IMR-90 (cell line): ENCODE data around the gene TRAF3IP3. TPM values are rescaled to one million over a fixed set of nuclear protein-coding genes. Genes with fewer than 3 reads are reported as not detected.

ENCODE experiments used
- ATAC-seq: fragments of 200-7000 bp; cut with Tn5 transposase; 2 replicates; pipeline ENCODE4 v1.9.1; 2020; ENCODE audit warnings: low read depth, mild to moderate bottlenecking, moderate library complexity
- BruUV-seq: library from RNA; stranded (reverse); fragments of 400-500 nt; replicated peaks from 2 replicates; lab custom pipeline; 2021; lab: Mats Ljungman, UMichigan
- CTCF ChIA-PET: fragments of 300-600 bp; formaldehyde crosslinking; extraction: SDS; loops from one replicate; lab custom pipeline; 2021; ENCODE audit warnings: antibody characterized with exemption; lab: Yijun Ruan, JAX
- POLR2A ChIA-PET: fragments of 300-600 bp; sonication (Branson Sonifier 250); formaldehyde crosslinking; loops from one replicate; lab custom pipeline; 2022; ENCODE audit warnings: antibody characterized with exemption; ENCODE audit not compliant: unreplicated experiment; lab: Charles Lee
- DNase-seq: peaks from one replicate; pipeline ENCODE4 v3.0.0; 2013
- H2AFZ ChIP-seq: replicated peaks from 2 replicates; pipeline ENCODE3; 2013; ENCODE audit warnings: low read length, mild to moderate bottlenecking; ENCODE audit not compliant: poor library complexity
- H2AK5ac ChIP-seq: 2 replicates; pipeline ENCODE4 v1.6.1; 2013; ENCODE audit warnings: low read depth, low read length, inconsistent platforms
- H2AK9ac ChIP-seq: replicated peaks from 2 replicates; pipeline ENCODE3; 2013; ENCODE audit warnings: mild to moderate bottlenecking, low read depth, low read length, moderate library complexity; ENCODE audit not compliant: poor library complexity
- H2BK120ac ChIP-seq: 2 replicates; pipeline ENCODE4 v1.6.1; 2013; ENCODE audit warnings: low read depth, low read length, inconsistent platforms
- H2BK15ac ChIP-seq: 3 replicates; pipeline ENCODE4 v1.6.1; 2013; ENCODE audit warnings: low read depth, low read length, inconsistent platforms
- H2BK20ac ChIP-seq: 2 replicates; pipeline ENCODE4 v1.6.1; 2013; ENCODE audit warnings: low read depth, mild to moderate bottlenecking, inconsistent platforms, low read length, moderate library complexity
- H2BK5ac ChIP-seq: 2 replicates; pipeline ENCODE4 v1.6.1; 2013; ENCODE audit warnings: mild to moderate bottlenecking, low read depth, low read length, inconsistent platforms; ENCODE audit not compliant: poor library complexity, severe bottlenecking
- H3K14ac ChIP-seq: replicated peaks from 2 replicates; pipeline ENCODE4 v1.6.1; 2013; ENCODE audit warnings: low read depth, low read length, inconsistent platforms
- H3K18ac ChIP-seq: 2 replicates; pipeline ENCODE4 v1.6.1; 2013; ENCODE audit warnings: low read depth, low read length, control low read depth
- H3K23ac ChIP-seq: 2 replicates; pipeline ENCODE4 v1.6.1; 2013; ENCODE audit warnings: low read depth, low read length, inconsistent platforms
- H3K27ac ChIP-seq: 2 replicates; pipeline ENCODE4 v1.5.1; 2013; ENCODE audit warnings: mild to moderate bottlenecking, control low read depth, low read length; ENCODE audit not compliant: insufficient read depth
- H3K27me3 ChIP-seq: 2 replicates; pipeline ENCODE4 v1.6.1; 2013; ENCODE audit warnings: low read length; ENCODE audit not compliant: control insufficient read depth, insufficient read depth
- H3K36me3 ChIP-seq: 2 replicates; pipeline ENCODE4 v1.6.1; 2013; ENCODE audit warnings: low read length, mixed read lengths; ENCODE audit not compliant: control insufficient read depth, insufficient read depth
- H3K4ac ChIP-seq: 2 replicates; pipeline ENCODE4 v1.6.1; 2013; ENCODE audit warnings: low read depth, low read length, inconsistent platforms
- H3K4me1 ChIP-seq: 2 replicates; pipeline ENCODE4 v1.6.1; 2013; ENCODE audit warnings: low read length, mixed read lengths; ENCODE audit not compliant: control insufficient read depth, insufficient read depth
- H3K4me2 ChIP-seq: 2 replicates; pipeline ENCODE4 v1.6.1; 2013; ENCODE audit warnings: low read depth, mild to moderate bottlenecking, control low read depth, low read length, moderate library complexity
- H3K4me3 ChIP-seq: 2 replicates; pipeline ENCODE4 v1.5.1; 2013; ENCODE audit warnings: low read depth, mild to moderate bottlenecking, control low read depth, low read length, moderate library complexity; ENCODE audit not compliant: insufficient read depth
- H3K56ac ChIP-seq: 2 replicates; pipeline ENCODE4 v1.6.1; 2013; ENCODE audit warnings: low read length, inconsistent platforms; ENCODE audit not compliant: insufficient read depth; ENCODE audit errors: extremely low read depth
- H3K79me1 ChIP-seq, 2 experiments: 2 replicates each; pipeline ENCODE4 v1.6.1; 2013; ENCODE audit warnings: low read length in 2 of 2, inconsistent platforms in 1 of 2, low read depth in 1 of 2
- H3K9ac ChIP-seq: 2 replicates; pipeline ENCODE4 v1.6.1; 2013; ENCODE audit warnings: low read depth, low read length, control low read depth
- H3K9me1 ChIP-seq: 2 replicates; pipeline ENCODE4 v1.6.1; 2013; ENCODE audit warnings: low read length, inconsistent platforms; ENCODE audit not compliant: insufficient read depth
- H3K9me3 ChIP-seq: 2 replicates; pipeline ENCODE4 v1.6.1; 2013; ENCODE audit warnings: low read length; ENCODE audit not compliant: control insufficient read depth, insufficient read depth
- H4K20me1 ChIP-seq: 2 replicates; pipeline ENCODE4 v1.6.1; 2013; ENCODE audit warnings: low read length, inconsistent platforms; ENCODE audit not compliant: insufficient read depth
- H4K5ac ChIP-seq: 2 replicates; pipeline ENCODE4 v1.6.1; 2013; ENCODE audit warnings: mild to moderate bottlenecking, low read depth, low read length, control low read depth
- H4K8ac ChIP-seq, 2 experiments: 2 replicates each; pipeline ENCODE4 v1.6.1; 2013; ENCODE audit warnings: low read depth in 2 of 2, low read length in 2 of 2, control low read depth in 1 of 2, inconsistent platforms in 1 of 2
- H4K91ac ChIP-seq: 2 replicates; pipeline ENCODE4 v1.6.1; 2013; ENCODE audit warnings: low read depth, low read length, inconsistent platforms; ENCODE audit not compliant: insufficient read depth
- BHLHE40 ChIP-seq: fragments of 150-350 bp; IDR thresholded peaks from 2 replicates; pipeline ENCODE4 v1.6.1; 2016; ENCODE audit warnings: mild to moderate bottlenecking, low read depth, low read length
- CEBPB ChIP-seq: IDR thresholded peaks from 2 replicates; pipeline ENCODE4 v1.6.1; 2012; ENCODE audit warnings: low read depth, low read length, improper control_type of control experiment
- CHD1 ChIP-seq: IDR thresholded peaks from 2 replicates; pipeline ENCODE4 v1.6.1; 2012; ENCODE audit warnings: low read depth, low read length, improper control_type of control experiment
- FOS ChIP-seq: fragments of 150-350 bp; IDR thresholded peaks from 2 replicates; pipeline ENCODE4 v1.6.1; 2016; ENCODE audit warnings: low read depth, low read length
- MAFK ChIP-seq: IDR thresholded peaks from 2 replicates; pipeline ENCODE4 v1.6.1; 2012; ENCODE audit warnings: low read depth, low read length, improper control_type of control experiment
- MAZ ChIP-seq: IDR thresholded peaks from 2 replicates; pipeline ENCODE4 v1.6.1; 2012; ENCODE audit warnings: low read depth, mild to moderate bottlenecking, low read length, improper control_type of control experiment, moderate library complexity, borderline replicate concordance
- MXI1 ChIP-seq: IDR thresholded peaks from 2 replicates; pipeline ENCODE4 v1.6.1; 2012; ENCODE audit warnings: low read depth, mild to moderate bottlenecking, low read length, moderate library complexity, borderline replicate concordance
- NFE2L2 ChIP-seq: fragments of 150-350 bp; IDR thresholded peaks from 2 replicates; pipeline ENCODE4 v1.6.1; 2016; ENCODE audit warnings: low read depth, mild to moderate bottlenecking, low read length
- POLR2A ChIP-seq: IDR thresholded peaks from 2 replicates; pipeline ENCODE4 v1.6.1; 2012; ENCODE audit warnings: mild to moderate bottlenecking, low read depth, low read length
- RAD21 ChIP-seq: IDR thresholded peaks from 2 replicates; pipeline ENCODE4 v1.6.1; 2012; ENCODE audit warnings: low read length, improper control_type of control experiment
- RCOR1 ChIP-seq: IDR thresholded peaks from 2 replicates; pipeline ENCODE4 v1.6.1; 2012; ENCODE audit warnings: mild to moderate bottlenecking, low read length, improper control_type of control experiment; ENCODE audit not compliant: insufficient replicate concordance
- RFX5 ChIP-seq: IDR thresholded peaks from 2 replicates; pipeline ENCODE4 v1.8.0; 2012; ENCODE audit warnings: low read depth, mild to moderate bottlenecking, low read length, moderate library complexity
- SMC3 ChIP-seq: fragments of 150-350 bp; IDR thresholded peaks from 2 replicates; pipeline ENCODE4 v1.6.1; 2016; ENCODE audit warnings: low read depth, mild to moderate bottlenecking, antibody characterized with exemption, low read length, moderate library complexity
- WGBS, 2 experiments: methylation state at CpG; one replicate each; pipeline versions ENCODE4 v1.1.5 to v1.1.7; 2013; ENCODE audit warnings: missing lambda C conversion rate in 2 of 2; ENCODE audit not compliant: insufficient read length in 1 of 2; ENCODE audit errors: extremely low coverage in 2 of 2; 5-methylcytosine and 5-hydroxymethylcytosine counted together
- dilution Hi-C: fragments of 300-500 bp; cut with HindIII; formaldehyde crosslinking; loops from one replicate; pipeline ENCODE4 v1.14.3; 2018; ENCODE audit warnings: low sequenced_read_pairs; ENCODE audit not compliant: unreplicated experiment
- in situ Hi-C: fragments of 300-500 bp; cut with MboI; formaldehyde crosslinking; loops from 3 replicates; pipeline ENCODE4 v1.14.3; 2019; ENCODE audit warnings: low sequenced_read_pairs, inconsistent platforms, mixed read lengths
- intact Hi-C: fragments of 100-400 bp; cut with micrococcal nuclease; formaldehyde crosslinking; loops from 2 replicates; pipeline ENCODE4 v1.10.0; 2022
- polyA plus RNA-seq, 3 experiments: library from polyadenylated mRNA; depleted of rRNA; stranded (reverse); fragments of >200 nt; gene quantifications; 2 replicates each; pipeline ENCODE4 v1.2.3, GENCODE V29; 2012; ENCODE audit warnings: low replicate concordance in 1 of 3
- total RNA-seq: library from RNA; depleted of rRNA; stranded (reverse); fragments of >200 nt; gene quantifications from 2 replicates; pipeline ENCODE4 v1.2.3, GENCODE V29; 2012
- TF ChIP-seq, protein P1 (sequence below): conservative IDR thresholded peaks from 2 replicates; pipeline ENCODE4 v1.5.1; 2012; ENCODE audit warnings: mild to moderate bottlenecking, low read depth, low read length, improper control_type of control experiment
- TF ChIP-seq, protein P2 (sequence below): fragments of 150-350 bp; IDR thresholded peaks from 2 replicates; pipeline ENCODE4 v1.6.1; 2016; ENCODE audit warnings: low read depth, mild to moderate bottlenecking, low read length, moderate library complexity, borderline replicate concordance
- TF ChIP-seq, protein P3 (sequence below): fragments of 150-350 bp; IDR thresholded peaks from 2 replicates; pipeline ENCODE4 v1.6.1; 2017; ENCODE audit warnings: mild to moderate bottlenecking, antibody characterized with exemption, low read length, low read depth

TRAF3IP3 gene
- total and polyA plus RNA-seq, 2 of the 4 experiments (the other 2 are of a cell fraction): 0.12 to 0.18 TPM

DNA sequence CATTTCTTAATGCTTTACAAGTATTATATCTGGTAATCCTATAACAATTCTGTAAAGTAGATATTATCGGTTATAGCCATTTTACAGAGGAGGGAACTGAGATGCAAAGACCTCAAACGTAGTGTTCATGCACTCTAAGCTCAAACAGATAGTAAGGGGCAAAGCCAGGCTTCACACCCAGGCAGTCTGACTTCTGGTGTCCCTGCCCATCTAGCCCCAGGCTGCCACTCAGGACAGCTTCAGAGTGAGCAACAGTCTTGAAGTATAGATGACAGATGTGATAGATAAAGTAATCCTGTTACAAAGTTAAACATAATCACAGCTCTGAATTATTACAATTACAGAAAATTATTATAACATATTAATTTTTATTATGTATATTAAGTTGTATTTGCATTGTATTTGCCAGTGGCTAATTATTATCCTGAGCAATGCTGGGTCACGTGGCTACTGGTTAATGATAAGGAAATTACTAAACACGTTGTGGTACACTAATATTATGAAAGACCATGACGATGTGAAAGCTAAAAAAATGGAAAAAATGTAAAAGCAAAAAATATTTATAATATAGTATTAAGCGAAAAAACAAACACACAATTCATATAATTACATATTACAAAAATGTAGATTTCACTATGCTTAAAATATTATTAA, 6.1 kb upstream of the TRAF3IP3 start:
- no TSS peak for BruUV-seq
- in situ Hi-C loops (no loop called here), intact Hi-C loops (loop anchor here (5.0 kb wide), 1 partner anchor 102 kb away; no protein-coding TSS in a partner anchor), dilution Hi-C loops (no loop called here)
- WGBS, 2 experiments: no CpG with 5 or more reads among the region's 6 CpGs
- ChIA-PET CTCF (no interaction called here), POLR2A (no interaction called here)
- no peak overlapping the region for H3K4me2 ChIP-seq
- H4K20me1 ChIP-seq: no peaks in the 10 kb centered on the region
- H3K14ac ChIP-seq: no peak overlapping the region
- no peak overlapping the region for H2AK5ac ChIP-seq
- no peak overlapping the region for H4K8ac ChIP-seq
- no peak overlapping the region for H4K91ac ChIP-seq
- H4K5ac ChIP-seq: no peak overlapping the region
- TF ChIP-seq CHD1 (no peak), RFX5 (no peak), NFE2L2 (no peak), RCOR1 (no peak), MAFK (no peak), POLR2A (no peak), RAD21 (no peak), CEBPB (no peak), MAZ (no peak), SMC3 (no peak), BHLHE40 (no peak), FOS (no peak), MXI1 (no peak)
- TF ChIP-seq, protein P1, sequence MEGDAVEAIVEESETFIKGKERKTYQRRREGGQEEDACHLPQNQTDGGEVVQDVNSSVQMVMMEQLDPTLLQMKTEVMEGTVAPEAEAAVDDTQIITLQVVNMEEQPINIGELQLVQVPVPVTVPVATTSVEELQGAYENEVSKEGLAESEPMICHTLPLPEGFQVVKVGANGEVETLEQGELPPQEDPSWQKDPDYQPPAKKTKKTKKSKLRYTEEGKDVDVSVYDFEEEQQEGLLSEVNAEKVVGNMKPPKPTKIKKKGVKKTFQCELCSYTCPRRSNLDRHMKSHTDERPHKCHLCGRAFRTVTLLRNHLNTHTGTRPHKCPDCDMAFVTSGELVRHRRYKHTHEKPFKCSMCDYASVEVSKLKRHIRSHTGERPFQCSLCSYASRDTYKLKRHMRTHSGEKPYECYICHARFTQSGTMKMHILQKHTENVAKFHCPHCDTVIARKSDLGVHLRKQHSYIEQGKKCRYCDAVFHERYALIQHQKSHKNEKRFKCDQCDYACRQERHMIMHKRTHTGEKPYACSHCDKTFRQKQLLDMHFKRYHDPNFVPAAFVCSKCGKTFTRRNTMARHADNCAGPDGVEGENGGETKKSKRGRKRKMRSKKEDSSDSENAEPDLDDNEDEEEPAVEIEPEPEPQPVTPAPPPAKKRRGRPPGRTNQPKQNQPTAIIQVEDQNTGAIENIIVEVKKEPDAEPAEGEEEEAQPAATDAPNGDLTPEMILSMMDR: no peak
- TF ChIP-seq, protein P2, sequence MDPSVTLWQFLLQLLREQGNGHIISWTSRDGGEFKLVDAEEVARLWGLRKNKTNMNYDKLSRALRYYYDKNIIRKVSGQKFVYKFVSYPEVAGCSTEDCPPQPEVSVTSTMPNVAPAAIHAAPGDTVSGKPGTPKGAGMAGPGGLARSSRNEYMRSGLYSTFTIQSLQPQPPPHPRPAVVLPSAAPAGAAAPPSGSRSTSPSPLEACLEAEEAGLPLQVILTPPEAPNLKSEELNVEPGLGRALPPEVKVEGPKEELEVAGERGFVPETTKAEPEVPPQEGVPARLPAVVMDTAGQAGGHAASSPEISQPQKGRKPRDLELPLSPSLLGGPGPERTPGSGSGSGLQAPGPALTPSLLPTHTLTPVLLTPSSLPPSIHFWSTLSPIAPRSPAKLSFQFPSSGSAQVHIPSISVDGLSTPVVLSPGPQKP: no peak
- TF ChIP-seq, protein P3, sequence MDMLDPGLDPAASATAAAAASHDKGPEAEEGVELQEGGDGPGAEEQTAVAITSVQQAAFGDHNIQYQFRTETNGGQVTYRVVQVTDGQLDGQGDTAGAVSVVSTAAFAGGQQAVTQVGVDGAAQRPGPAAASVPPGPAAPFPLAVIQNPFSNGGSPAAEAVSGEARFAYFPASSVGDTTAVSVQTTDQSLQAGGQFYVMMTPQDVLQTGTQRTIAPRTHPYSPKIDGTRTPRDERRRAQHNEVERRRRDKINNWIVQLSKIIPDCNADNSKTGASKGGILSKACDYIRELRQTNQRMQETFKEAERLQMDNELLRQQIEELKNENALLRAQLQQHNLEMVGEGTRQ: no peak
- no peak overlapping the region for H2AK9ac ChIP-seq
- no peak overlapping the region for H3K18ac ChIP-seq
- H3K27me3 ChIP-seq: 0 out of 2 replicates have a peak, but pooled peaks cover 1% of the 10 kb centered on the region
- no peak overlapping the region for H2BK20ac ChIP-seq
- H3K9me1 ChIP-seq: 0 out of 2 replicates have a peak, but pooled peaks cover 3% of the 10 kb centered on the region
- H3K79me1 ChIP-seq: no peaks in the 10 kb centered on the region
- no peak overlapping the region for H3K9ac ChIP-seq
- no peaks in the 10 kb centered on the region for H3K36me3 ChIP-seq
- DNase-seq (no peak), ATAC-seq (no peak)
- no peak overlapping the region for H3K4ac ChIP-seq
- no peak overlapping the region for H3K4me3 ChIP-seq
- H3K9me3 ChIP-seq: no peaks in the 10 kb centered on the region
- H3K56ac ChIP-seq: no peak overlapping the region
- H3K4me1 ChIP-seq: no peaks in the 10 kb centered on the region
- no peak overlapping the region for H2AFZ ChIP-seq
- no peak overlapping the region for H3K23ac ChIP-seq
- no peak overlapping the region for H2BK5ac ChIP-seq
- no peak overlapping the region for H3K27ac ChIP-seq
- H2BK120ac ChIP-seq: no peak overlapping the region
- no peak overlapping the region for H2BK15ac ChIP-seq
